GM21529 (cell line): ENCODE data around the gene SGIP1.
"Not testable (repeated sequence)": the region's sequence is repeated elsewhere in the genome, so short reads cannot be mapped to it uniquely, and the experiment has no call there.

Source experiments
- ATAC-seq: cut with Tn5 transposase; IDR thresholded peaks from one replicate; pipeline ENCODE4 v1.9.1; 2021; ENCODE audit not compliant: unreplicated experiment

Gene SGIP1

GRCh38 chr1:66758241-66758755, 224.3 kb downstream of the SGIP1 start:
- ATAC-seq = peak; percentile 100

- ATAC-seq = no peak
Observed at GRCh38 chr1:66760506-66760905, 226.6 kb downstream of the SGIP1 start.

- ATAC-seq = no peak
Observed at GRCh38 chr1:66761221-66761620, 227.3 kb downstream of the SGIP1 start.

- ATAC-seq = peak; percentile 71
Observed at GRCh38 chr1:66764994-66765578, 231.1 kb downstream of the SGIP1 start.

- no peak for ATAC-seq
Observed at GRCh38 chr1:66767626-66768025, 233.7 kb downstream of the SGIP1 start.

- ATAC-seq = no peak
Observed at GRCh38 chr1:66768965-66769364, 235.0 kb downstream of the SGIP1 start.

GRCh38 chr1:66769512-66770229, 235.7 kb downstream of the SGIP1 start:
- ATAC-seq = no peak

GRCh38 chr1:66770240-66770639, 236.3 kb downstream of the SGIP1 start:
- no peak for ATAC-seq

GRCh38 chr1:66770694-66771093, 236.7 kb downstream of the SGIP1 start:
- no peak for ATAC-seq

- ATAC-seq = no peak
Observed at GRCh38 chr1:66773227-66773626, 239.3 kb downstream of the SGIP1 start.

- no peak for ATAC-seq
Observed at GRCh38 chr1:66774438-66774837, 240.5 kb downstream of the SGIP1 start.

- ATAC-seq = no peak
Observed at GRCh38 chr1:66775646-66776045, 241.7 kb downstream of the SGIP1 start.

- no peak for ATAC-seq
Observed at GRCh38 chr1:66777831-66778230, 243.9 kb downstream of the SGIP1 start.

- ATAC-seq = no peak
Observed at GRCh38 chr1:66778266-66778665, 244.3 kb downstream of the SGIP1 start.

- no peak for ATAC-seq
Observed at GRCh38 chr1:66778969-66779368, 245.0 kb downstream of the SGIP1 start.

GRCh38 chr1:66779475-66780078, 245.6 kb downstream of the SGIP1 start:
- ATAC-seq = no peak

GRCh38 chr1:66785800-66786199, 251.8 kb downstream of the SGIP1 start:
- not testable (repeated sequence) for ATAC-seq

- ATAC-seq = no peak
Observed at GRCh38 chr1:66787641-66788040, 253.7 kb downstream of the SGIP1 start.

GRCh38 chr1:66788231-66788939, 254.4 kb downstream of the SGIP1 start:
- ATAC-seq = peak; percentile 90

GRCh38 chr1:66791621-66792610, 258.0 kb downstream of the SGIP1 start:
- ATAC-seq = no peak
